K562 (cell line): ENCODE data around the gene RRAGD. TPM values are rescaled to one million over a fixed set of nuclear protein-coding genes. Genes with fewer than 3 reads are reported as not detected.
A peak's percentile ranks its signal among the peaks of the same experiment; 100 is the strongest.

Experiments used
- DPF2 ChIP-seq: fragments of 450-650 bp; IDR thresholded peaks from 2 replicates; pipeline ENCODE4 v1.6.1; 2016
- ESRRA ChIP-seq: fragments of 450-650 bp; IDR thresholded peaks from 2 replicates; pipeline ENCODE4 v1.6.1; 2014; ENCODE audit warnings: low read depth, mild to moderate bottlenecking, moderate library complexity, borderline replicate concordance
- HDAC1 ChIP-seq, 2 experiments: fragments of 450-650 bp; IDR thresholded peaks; 2 replicates each; pipeline ENCODE4 v1.6.1; 2016 to 2017; ENCODE audit warnings: inconsistent platforms in 1 of 2, mild to moderate bottlenecking in 1 of 2, moderate library complexity in 1 of 2
- LARP7 ChIP-seq: fragments of 450-650 bp; IDR thresholded peaks from 2 replicates; pipeline ENCODE4 v1.6.1; 2016
- MIER1 ChIP-seq: fragments of 450-650 bp; IDR thresholded peaks from 2 replicates; pipeline ENCODE4 v1.6.1; 2016; ENCODE audit warnings: antibody characterized with exemption, mild to moderate bottlenecking, low read depth
- PML ChIP-seq: IDR thresholded peaks from 2 replicates; pipeline ENCODE4 v1.6.1; 2012; ENCODE audit warnings: low read length, inconsistent platforms
- SLC30A9 ChIP-seq: fragments of 250-450 bp; sonication (Bioruptor Pico); IDR thresholded peaks from 2 replicates; pipeline ENCODE4 v1.8.0; 2022; ENCODE audit warnings: mild to moderate bottlenecking, moderate library complexity
- SMAD3 ChIP-seq: fragments of 450-650 bp; formaldehyde crosslinking; conservative IDR thresholded peaks from 2 replicates; pipeline ENCODE4 v1.4.0; 2020; ENCODE audit warnings: mild to moderate bottlenecking
- SOX6 ChIP-seq: fragments of 450-650 bp; IDR thresholded peaks from 2 replicates; pipeline ENCODE4 v1.6.1; 2014; ENCODE audit warnings: mild to moderate bottlenecking
- STAT5A ChIP-seq: IDR thresholded peaks from 2 replicates; pipeline ENCODE4 v1.6.1; 2012; ENCODE audit warnings: low read length, inconsistent platforms, borderline replicate concordance
- TCF3 ChIP-seq: sonication (generic); formaldehyde crosslinking; IDR thresholded peaks from 2 replicates; pipeline ENCODE4 v1.4.0; 2020; ENCODE audit warnings: mild to moderate bottlenecking, missing genetic modification reagents
- TCF7 ChIP-seq: sonication (generic); IDR thresholded peaks from 2 replicates; pipeline ENCODE4 v1.6.1; 2016; ENCODE audit warnings: antibody characterized with exemption, borderline replicate concordance
- TRIM28 ChIP-seq: fragments of 450-650 bp; IDR thresholded peaks from 2 replicates; pipeline ENCODE4 v1.6.1; 2017
- ZFP30 ChIP-seq: fragments of 250-450 bp; sonication (Bioruptor Pico); IDR thresholded peaks from 2 replicates; pipeline ENCODE4 v1.8.0; 2022; ENCODE audit warnings: moderate library complexity, mild to moderate bottlenecking, inconsistent platforms, borderline replicate concordance
- ZNF217 ChIP-seq: sonication (generic); formaldehyde crosslinking; IDR thresholded peaks from 2 replicates; pipeline ENCODE4 v1.8.0; 2022; ENCODE audit warnings: mild to moderate bottlenecking, missing genetic modification reagents
- polyA plus RNA-seq, 8 experiments: library from polyadenylated mRNA; depleted of rRNA in 4 of 8; stranded (reverse) in 5 of 8; unstranded in 3 of 8; fragments of >200 nt; fragmentation: Nextera tagmentation in 2 of 8; fragmentation: Illumina TruSeq in 1 of 8; extraction: Ambion mirVana in 2 of 8; extraction: Trizol in 1 of 8; gene quantifications; 2 replicates each; pipeline versions ENCODE4 v1.2.1 to v1.2.3, GENCODE V29; 2011 to 2014; ENCODE audit warnings: inconsistent platforms in 1 of 8, missing spikeins in 1 of 8
- total RNA-seq, 7 experiments: library from RNA; depleted of rRNA in 6 of 7; stranded (reverse); fragments of >200 nt in 6 of 7; fragmentation: Illumina TruSeq in 2 of 7; extraction: Trizol in 2 of 7; gene quantifications; 2 replicates each; pipeline versions ENCODE4 v1.2.1 to v1.2.3, GENCODE V29; 2011 to 2021; ENCODE audit warnings: low replicate concordance in 1 of 7
- TF ChIP-seq, protein P1 (sequence below): fragments of 200-400 bp; formaldehyde crosslinking; IDR thresholded peaks from 2 replicates; pipeline ENCODE4 v1.6.1; 2017; ENCODE audit warnings: mild to moderate bottlenecking, low read depth, low read length, moderate library complexity
- TF ChIP-seq, protein P2 (sequence below): fragments of 450-650 bp; formaldehyde crosslinking; IDR thresholded peaks from 2 replicates; pipeline ENCODE4 v1.4.0; 2022; ENCODE audit warnings: mild to moderate bottlenecking, moderate library complexity
- TF ChIP-seq, protein P3 (sequence below): fragments of 250-450 bp; sonication (Bioruptor Pico); IDR thresholded peaks from 2 replicates; pipeline ENCODE4 v1.6.1; 2021; ENCODE audit warnings: mild to moderate bottlenecking
- TF ChIP-seq, protein P4 (sequence below): fragments of 450-650 bp; conservative IDR thresholded peaks from 2 replicates; pipeline ENCODE4 v1.6.1; 2016; ENCODE audit warnings: missing genetic modification characterization, low read depth, mild to moderate bottlenecking, missing compliant biosample characterization, moderate library complexity
- TF ChIP-seq, protein P5 (sequence below), 2 experiments: fragments of 450-650 bp in 1 of 2; sonication (generic) in 1 of 2; formaldehyde crosslinking in 1 of 2; IDR thresholded peaks in 1 of 2; conservative IDR thresholded peaks in 1 of 2; 2 replicates each; pipeline versions ENCODE4 v1.6.1 to v1.8.1; 2016 to 2023; ENCODE audit warnings: mild to moderate bottlenecking in 2 of 2, moderate library complexity in 2 of 2, inconsistent platforms in 1 of 2, missing genetic modification reagents in 1 of 2
- TF ChIP-seq, protein P6 (sequence below), 3 experiments: IDR thresholded peaks in 2 of 3; conservative IDR thresholded peaks in 1 of 3; 2 replicates each; pipeline ENCODE4 v1.5.1; 2011 to 2012; ENCODE audit warnings: low read length in 3 of 3, mild to moderate bottlenecking in 3 of 3, control low read depth in 2 of 3, improper control_type of control experiment in 1 of 3, inconsistent platforms in 1 of 3, low read depth in 1 of 3, mixed read lengths in 1 of 3, moderate library complexity in 1 of 3; ENCODE audit not compliant: insufficient read depth in 2 of 3

The RRAGD gene
- total and polyA plus RNA-seq, 9 of the 15 experiments (the other 6 are each of a cell fraction or from before 2014, with no cell fraction given): 0.03 to 0.07 (median 0.04) TPM; not detected in 6

DNA sequence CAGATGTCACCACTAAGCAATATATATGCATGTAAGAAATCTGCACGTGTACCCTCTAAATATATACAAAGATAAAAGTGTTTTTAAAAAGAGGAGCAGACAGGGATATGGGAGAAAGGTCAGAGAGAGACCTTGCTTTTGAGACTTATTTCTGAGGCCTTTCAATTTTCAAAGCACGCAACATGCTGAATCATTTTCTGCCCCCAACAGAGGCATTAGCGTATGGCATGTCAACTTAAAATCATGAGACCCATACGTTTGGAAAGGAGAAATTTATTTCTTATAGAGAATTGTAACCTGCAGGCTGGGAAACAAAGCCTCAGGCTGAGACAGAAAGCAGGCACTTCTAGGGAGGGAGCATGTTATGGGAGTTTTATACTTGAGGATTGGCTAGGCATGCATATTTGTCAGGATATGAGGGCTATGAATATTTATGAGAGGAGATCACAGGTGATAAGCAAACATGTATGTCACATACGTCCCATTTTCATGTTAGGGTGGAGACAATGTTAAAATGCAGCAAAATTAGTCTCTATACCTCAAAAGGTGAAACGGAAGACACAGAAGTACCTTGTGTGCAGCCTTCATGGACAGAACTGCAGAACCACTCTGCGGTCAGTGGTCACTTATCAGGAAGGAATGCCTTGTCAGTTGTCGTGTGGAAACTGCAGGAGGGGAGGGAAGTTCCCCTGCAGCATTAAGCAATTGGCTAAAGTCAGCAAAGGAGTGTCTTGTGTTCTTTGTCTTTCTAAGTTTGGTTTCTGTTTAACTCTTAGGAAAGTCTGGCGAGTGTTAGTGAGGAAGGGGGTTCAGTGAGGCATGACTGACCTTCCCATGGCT is 90.7 kb downstream of the RRAGD start (continued):
- TF ChIP-seq, protein P1, sequence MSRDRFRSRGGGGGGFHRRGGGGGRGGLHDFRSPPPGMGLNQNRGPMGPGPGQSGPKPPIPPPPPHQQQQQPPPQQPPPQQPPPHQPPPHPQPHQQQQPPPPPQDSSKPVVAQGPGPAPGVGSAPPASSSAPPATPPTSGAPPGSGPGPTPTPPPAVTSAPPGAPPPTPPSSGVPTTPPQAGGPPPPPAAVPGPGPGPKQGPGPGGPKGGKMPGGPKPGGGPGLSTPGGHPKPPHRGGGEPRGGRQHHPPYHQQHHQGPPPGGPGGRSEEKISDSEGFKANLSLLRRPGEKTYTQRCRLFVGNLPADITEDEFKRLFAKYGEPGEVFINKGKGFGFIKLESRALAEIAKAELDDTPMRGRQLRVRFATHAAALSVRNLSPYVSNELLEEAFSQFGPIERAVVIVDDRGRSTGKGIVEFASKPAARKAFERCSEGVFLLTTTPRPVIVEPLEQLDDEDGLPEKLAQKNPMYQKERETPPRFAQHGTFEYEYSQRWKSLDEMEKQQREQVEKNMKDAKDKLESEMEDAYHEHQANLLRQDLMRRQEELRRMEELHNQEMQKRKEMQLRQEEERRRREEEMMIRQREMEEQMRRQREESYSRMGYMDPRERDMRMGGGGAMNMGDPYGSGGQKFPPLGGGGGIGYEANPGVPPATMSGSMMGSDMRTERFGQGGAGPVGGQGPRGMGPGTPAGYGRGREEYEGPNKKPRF: no peak
- TF ChIP-seq, protein P2, sequence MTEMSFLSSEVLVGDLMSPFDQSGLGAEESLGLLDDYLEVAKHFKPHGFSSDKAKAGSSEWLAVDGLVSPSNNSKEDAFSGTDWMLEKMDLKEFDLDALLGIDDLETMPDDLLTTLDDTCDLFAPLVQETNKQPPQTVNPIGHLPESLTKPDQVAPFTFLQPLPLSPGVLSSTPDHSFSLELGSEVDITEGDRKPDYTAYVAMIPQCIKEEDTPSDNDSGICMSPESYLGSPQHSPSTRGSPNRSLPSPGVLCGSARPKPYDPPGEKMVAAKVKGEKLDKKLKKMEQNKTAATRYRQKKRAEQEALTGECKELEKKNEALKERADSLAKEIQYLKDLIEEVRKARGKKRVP (CRISPR knock-in tag): no peak
- TF ChIP-seq TCF3 (CRISPR knock-in tag) (peak; percentile 92), STAT5A (peak; percentile 68; the same call in 1 of the 2 replicates), PML (peak; percentile 67; the same call in 1 of the 2 replicates), SMAD3 (no peak), MIER1 (no peak), TCF7 (no peak), LARP7 (no peak), SOX6 (peak; percentile 84), ESRRA (peak; percentile 93; the same call in 1 of the 2 replicates), HDAC1 (IDR thresholded peaks at IDR 0.05) (peak in 1 of 2 experiments; percentile 63; a peak in 1 of 4 replicates), ZFP30 (CRISPR knock-in tag) (no peak), SLC30A9 (CRISPR knock-in tag) (no peak), DPF2 (peak; percentile 87), TRIM28 (0 out of 2 replicates have a peak, but pooled peaks have one; percentile 52), ZNF217 (CRISPR knock-in tag) (no peak)
- TF ChIP-seq, protein P3, sequence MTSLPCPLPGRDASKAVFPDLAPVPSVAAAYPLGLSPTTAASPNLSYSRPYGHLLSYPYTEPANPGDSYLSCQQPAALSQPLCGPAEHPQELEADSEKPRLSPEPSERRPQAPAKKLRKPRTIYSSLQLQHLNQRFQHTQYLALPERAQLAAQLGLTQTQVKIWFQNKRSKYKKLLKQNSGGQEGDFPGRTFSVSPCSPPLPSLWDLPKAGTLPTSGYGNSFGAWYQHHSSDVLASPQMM: no peak
- TF ChIP-seq, protein P4, sequence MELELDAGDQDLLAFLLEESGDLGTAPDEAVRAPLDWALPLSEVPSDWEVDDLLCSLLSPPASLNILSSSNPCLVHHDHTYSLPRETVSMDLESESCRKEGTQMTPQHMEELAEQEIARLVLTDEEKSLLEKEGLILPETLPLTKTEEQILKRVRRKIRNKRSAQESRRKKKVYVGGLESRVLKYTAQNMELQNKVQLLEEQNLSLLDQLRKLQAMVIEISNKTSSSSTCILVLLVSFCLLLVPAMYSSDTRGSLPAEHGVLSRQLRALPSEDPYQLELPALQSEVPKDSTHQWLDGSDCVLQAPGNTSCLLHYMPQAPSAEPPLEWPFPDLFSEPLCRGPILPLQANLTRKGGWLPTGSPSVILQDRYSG (tag): no peak
- TF ChIP-seq, protein P5, sequence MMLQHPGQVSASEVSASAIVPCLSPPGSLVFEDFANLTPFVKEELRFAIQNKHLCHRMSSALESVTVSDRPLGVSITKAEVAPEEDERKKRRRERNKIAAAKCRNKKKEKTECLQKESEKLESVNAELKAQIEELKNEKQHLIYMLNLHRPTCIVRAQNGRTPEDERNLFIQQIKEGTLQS (IDR thresholded peaks at IDR 0.05): no peak
- TF ChIP-seq, protein P5 (CRISPR knock-in tag; conservative IDR thresholded peaks at IDR 0.05): no peak
- TF ChIP-seq, protein P6, sequence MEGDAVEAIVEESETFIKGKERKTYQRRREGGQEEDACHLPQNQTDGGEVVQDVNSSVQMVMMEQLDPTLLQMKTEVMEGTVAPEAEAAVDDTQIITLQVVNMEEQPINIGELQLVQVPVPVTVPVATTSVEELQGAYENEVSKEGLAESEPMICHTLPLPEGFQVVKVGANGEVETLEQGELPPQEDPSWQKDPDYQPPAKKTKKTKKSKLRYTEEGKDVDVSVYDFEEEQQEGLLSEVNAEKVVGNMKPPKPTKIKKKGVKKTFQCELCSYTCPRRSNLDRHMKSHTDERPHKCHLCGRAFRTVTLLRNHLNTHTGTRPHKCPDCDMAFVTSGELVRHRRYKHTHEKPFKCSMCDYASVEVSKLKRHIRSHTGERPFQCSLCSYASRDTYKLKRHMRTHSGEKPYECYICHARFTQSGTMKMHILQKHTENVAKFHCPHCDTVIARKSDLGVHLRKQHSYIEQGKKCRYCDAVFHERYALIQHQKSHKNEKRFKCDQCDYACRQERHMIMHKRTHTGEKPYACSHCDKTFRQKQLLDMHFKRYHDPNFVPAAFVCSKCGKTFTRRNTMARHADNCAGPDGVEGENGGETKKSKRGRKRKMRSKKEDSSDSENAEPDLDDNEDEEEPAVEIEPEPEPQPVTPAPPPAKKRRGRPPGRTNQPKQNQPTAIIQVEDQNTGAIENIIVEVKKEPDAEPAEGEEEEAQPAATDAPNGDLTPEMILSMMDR (IDR thresholded peaks at IDR 0.05 in 2 of 3, conservative IDR thresholded peaks at IDR 0.05 in 1 of 3; ENCODE audit: insufficient read depth in 2 of 3, low read depth in 1 of 3, low read length in 3 of 3): no peak
